ENCODE measurements around the gene GJB4. TPM values are rescaled to one million over a fixed set of nuclear protein-coding genes. Genes with fewer than 3 reads are reported as not detected.
"Not testable (repeated sequence)": the region's sequence is repeated elsewhere in the genome, so short reads cannot be mapped to it uniquely, and the experiment has no call there.

Gene GJB4
- total and polyA plus RNA-seq, 4 donors: not detected

DNA sequence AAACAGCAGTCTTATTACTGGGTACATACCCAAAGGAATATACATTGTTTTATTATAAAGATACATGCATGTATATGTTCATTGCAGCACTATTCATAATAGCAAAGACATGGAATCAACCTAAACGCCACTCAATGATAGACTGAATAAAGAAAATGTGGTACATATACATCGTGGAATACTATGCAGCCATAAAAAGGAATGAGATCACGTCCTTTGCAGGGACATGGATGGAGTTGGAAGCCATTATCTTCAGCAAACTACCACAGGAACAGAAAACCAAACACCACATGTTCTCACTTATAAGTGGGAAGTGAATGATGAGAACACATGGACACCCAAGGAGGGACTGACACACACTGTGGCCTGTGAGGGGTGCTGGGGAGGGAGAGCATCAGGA lies 51.2 kb downstream of the GJB4 start:
- WGBS (ENCODE audit: insufficient coverage): no CpG with 5 or more reads among the region's 3 CpGs
- H3K27me3 ChIP-seq (ENCODE audit: control insufficient read depth, insufficient read depth, low read length); H3K36me3 ChIP-seq (ENCODE audit: control insufficient read depth, insufficient read depth, low read length); DNase-seq (ENCODE audit: low read depth in 4 of 6, low spot score in 6 of 6); H3K9me3 ChIP-seq (ENCODE audit: control insufficient read depth, insufficient read depth, low read length); H3K4me1 ChIP-seq (ENCODE audit: control insufficient read depth, insufficient read depth, low read length); H3K4me3 ChIP-seq (ENCODE audit: low read depth, low read length); H3K27ac ChIP-seq (ENCODE audit: low read depth, low read length): not testable (repeated sequence)

Other genes with a start within 250 kb of the GJB4 start
- not detected for gene GJB5, start 4.7 kb upstream of the GJB4 start, total RNA-seq
- gene GJB5, start 4.7 kb upstream of the GJB4 start, polyA plus RNA-seq (ENCODE audit: insufficient read length in 2 of 2): under 1 TPM in 1 of 2 donors, not detected in 1; 0.23 TPM
- gene GJB3, start 21.5 kb downstream of the GJB4 start, total RNA-seq: not detected
- gene GJB3, start 21.5 kb downstream of the GJB4 start, polyA plus RNA-seq (ENCODE audit: insufficient read length in 2 of 2): not detected
- gene GJA4, start 33.3 kb downstream of the GJB4 start, total RNA-seq: 10 to 100 TPM in 1 of 2 donors, 1 to 10 TPM in 1; 4.0 to 23.6 TPM
- gene GJA4, start 33.3 kb downstream of the GJB4 start, polyA plus RNA-seq (ENCODE audit: insufficient read length in 2 of 2): 10 to 100 TPM; 14.3 to 16.6 TPM
- gene SMIM12, start 100.0 kb downstream of the GJB4 start, total RNA-seq: 10 to 100 TPM; 15.4 to 28.3 TPM
- 10 to 100 TPM; 32.4 to 37.9 TPM for gene SMIM12, start 100.0 kb downstream of the GJB4 start, polyA plus RNA-seq (ENCODE audit: insufficient read length in 2 of 2)
- 1 to 10 TPM; 5.2 to 8.4 TPM for gene DLGAP3, start 169.9 kb downstream of the GJB4 start, total RNA-seq
- 10 to 100 TPM; 37.4 to 41.1 TPM for gene DLGAP3, start 169.9 kb downstream of the GJB4 start, polyA plus RNA-seq (ENCODE audit: insufficient read length in 2 of 2)
- gene TMEM35B, start 225.6 kb downstream of the GJB4 start, total RNA-seq: 10 to 100 TPM; 16.2 to 20.1 TPM
- 10 to 100 TPM in 1 of 2 donors, 1 to 10 TPM in 1; 8.5 to 12.8 TPM for gene TMEM35B, start 225.6 kb downstream of the GJB4 start, polyA plus RNA-seq (ENCODE audit: insufficient read length in 2 of 2)

Measured in spinal cord (tissue), 10 donors.